Effector CD4-positive, alpha-beta T cell (primary cell): Measurements from ENCODE around the gene CNTN5.

Source experiments
- DNase-seq: peaks from one replicate; pipeline ENCODE4 v3.0.0-alpha.2; 2020

Gene CNTN5

DNA sequence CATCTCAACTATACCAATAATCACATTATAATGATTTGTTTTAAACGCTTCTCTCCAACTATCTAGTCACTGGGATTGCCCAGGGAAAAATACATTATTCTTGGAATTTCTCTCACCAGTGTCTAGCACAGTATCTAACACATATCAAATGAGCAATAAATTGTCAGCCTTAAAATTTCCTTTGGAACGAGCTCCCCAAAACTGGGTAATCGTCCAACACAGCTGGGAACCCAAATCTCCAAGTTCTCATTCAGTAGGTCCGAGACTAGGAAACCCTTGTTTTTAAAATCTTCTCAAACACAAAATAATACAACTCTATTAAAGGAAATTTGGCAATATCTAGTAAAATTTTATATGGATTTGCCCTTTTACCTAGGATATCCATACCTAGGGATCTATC lies 1338.5 kb downstream of the CNTN5 start:
- no peak for DNase-seq

DNA sequence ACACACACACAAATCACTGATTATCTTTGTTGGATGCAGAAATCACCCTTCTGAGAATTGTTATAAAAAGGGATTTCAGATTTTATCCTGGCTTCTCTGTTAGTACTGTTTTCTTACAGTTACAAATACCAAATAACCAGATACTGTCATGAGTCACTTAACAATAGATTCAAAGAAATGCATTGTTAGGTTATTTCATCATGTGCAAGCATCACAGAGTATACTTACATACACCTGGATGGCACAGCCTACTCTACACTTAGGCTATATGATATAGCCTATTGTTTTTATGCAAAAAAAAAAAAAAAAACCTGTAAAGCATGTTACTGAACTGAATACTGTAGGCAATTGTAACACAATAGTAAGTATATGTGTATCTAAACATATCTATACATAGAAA lies 1347.1 kb downstream of the CNTN5 start:
- DNase-seq, result no peak

DNA sequence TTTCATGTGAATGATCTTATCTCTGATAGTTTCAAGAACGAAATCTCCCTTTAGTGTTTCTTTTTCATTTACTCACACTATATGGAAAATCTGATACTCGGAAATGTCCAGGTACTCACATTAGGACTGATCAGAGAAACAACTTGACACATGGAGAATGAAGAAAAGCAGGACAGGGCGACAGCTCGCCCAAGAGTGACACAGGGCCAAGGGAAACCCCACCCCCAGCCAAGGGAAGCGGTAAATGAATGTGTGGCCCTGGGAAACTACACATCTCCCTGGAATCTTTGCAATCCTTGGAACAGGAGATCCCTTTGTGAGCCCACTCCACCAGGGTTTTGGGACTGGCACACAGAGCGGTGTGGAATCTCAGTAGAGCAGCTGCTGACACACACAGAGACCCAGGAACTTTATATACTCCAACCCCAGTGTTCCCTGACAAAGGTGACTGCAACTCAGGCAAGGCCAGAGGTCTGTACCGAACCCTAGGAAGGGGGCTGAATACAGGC lies 1362.7 kb downstream of the CNTN5 start:
- DNase-seq, result no peak

DNA sequence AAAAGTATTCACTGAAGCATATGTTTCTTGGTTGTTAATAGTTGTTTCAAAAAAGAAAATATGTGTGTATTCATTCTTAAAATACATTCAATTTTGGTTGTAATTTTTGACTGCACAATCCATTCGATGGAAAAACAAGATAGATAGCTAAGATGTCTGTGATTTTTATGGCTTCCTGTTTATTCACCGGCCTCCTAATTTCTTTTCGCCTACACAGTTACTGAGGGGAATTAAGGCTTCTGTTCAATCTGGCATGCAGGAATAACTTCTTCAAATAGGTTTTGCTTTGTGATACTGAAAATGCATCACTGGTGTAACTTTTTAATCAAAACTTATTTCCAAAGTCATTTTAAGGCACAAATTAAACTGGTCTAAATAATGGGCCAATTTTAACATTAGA lies 1375.5 kb downstream of the CNTN5 start:
- DNase-seq, result no peak

DNA sequence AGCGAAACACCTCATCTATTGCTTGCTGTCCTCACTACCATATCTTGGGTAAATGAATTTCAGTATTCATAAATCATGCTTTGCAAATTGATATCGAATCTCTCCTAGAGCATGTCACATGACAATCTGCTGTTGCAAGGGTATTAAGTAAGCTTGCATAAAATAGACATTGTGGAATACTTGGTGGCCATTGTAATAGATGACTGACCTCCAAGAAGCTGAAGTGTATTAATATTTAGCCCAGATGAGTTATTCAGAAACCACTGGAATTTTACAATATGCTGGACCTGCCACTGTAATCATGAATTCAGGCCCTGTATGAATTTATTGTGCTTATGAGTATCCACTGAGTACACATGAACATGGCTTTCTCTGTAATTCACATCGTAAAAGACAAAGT lies 1376.7 kb downstream of the CNTN5 start:
- DNase-seq, result no peak

DNA sequence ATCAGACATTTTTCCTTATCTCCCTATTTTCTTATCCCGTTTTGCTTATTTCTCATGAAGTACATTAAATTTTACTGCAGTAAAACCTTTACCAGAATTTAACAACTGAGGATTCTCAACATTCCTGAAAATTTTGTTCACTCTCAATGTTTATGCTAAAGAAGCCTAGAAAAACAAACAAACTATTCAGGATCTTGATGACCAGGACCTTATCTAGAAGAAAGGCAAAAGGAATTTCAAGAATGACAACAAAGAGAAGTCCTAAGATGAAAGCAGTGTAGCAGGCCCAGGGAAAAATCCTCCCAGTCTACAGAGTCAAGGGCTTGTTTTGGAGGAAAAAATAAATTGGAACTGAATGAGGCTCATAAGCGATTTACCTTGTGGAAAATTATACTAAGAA lies 1383.1 kb downstream of the CNTN5 start:
- no peak for DNase-seq

DNA sequence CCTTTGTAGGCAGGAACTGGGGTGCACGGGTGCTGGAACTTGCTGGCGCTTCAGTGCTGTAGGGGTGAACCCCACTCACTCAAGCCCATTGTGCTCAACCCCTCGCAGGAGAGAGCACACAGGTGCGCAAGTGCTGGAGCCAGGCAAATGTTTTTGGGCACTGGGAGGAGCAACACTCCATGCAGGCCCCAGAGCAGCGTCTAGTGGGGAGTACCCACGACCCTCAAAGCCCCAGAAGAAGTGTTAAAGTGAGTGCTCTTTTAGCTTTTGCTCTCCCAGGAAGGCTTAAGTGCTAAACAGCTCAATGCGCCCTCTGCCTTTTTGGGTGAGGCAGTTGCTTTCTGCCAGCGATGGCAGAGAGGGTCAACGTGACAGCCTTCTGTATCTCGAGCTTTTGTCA lies 1384.2 kb downstream of the CNTN5 start:
- no peak for DNase-seq
